ENCODE results near the gene ATP8B4.

The ATP8B4 gene

GRCh38 chr15:50064673-50065072 lies 54.4 kb downstream of the ATP8B4 start:
- Histone ChIP-seq H3K4me3 (ENCODE audit: low read depth, low read length) (no peak overlapping the region), H4K12ac (ENCODE audit: low read depth, low read length) (no peak overlapping the region), H3K36me3 (ENCODE audit: control insufficient read depth in 1 of 2, insufficient read depth in 2 of 2, low read length in 2 of 2) (no peaks in the 10 kb centered on the region), H2AK5ac (ENCODE audit: low read length) (no peak overlapping the region), H3K9me3 (ENCODE audit: insufficient read depth, low read depth, low read length) (no peaks in the 10 kb centered on the region), H4K8ac (ENCODE audit: low read depth, low read length) (no peak overlapping the region), H2AFZ (ENCODE audit: insufficient read depth, low read length, poor library complexity) (no peak overlapping the region), H3K9ac (ENCODE audit: low read length) (no peak overlapping the region), H3K14ac (ENCODE audit: low read length) (no peak overlapping the region), H2BK5ac (ENCODE audit: low read depth, low read length, poor library complexity) (no peak overlapping the region), H3K4me2 (ENCODE audit: low read length) (no peak overlapping the region), H3K27ac (ENCODE audit: low read depth, low read length) (no peak overlapping the region), H3K79me1 (ENCODE audit: low read length) (no peaks in the 10 kb centered on the region), H3K4ac (ENCODE audit: low read depth, low read length) (no peak overlapping the region), H3K4me1 (ENCODE audit: control insufficient read depth in 1 of 2, insufficient read depth in 2 of 2, low read length in 2 of 2) (no peaks in the 10 kb centered on the region), H3K18ac (ENCODE audit: low read length) (no peak overlapping the region), H3K79me2 (ENCODE audit: control insufficient read depth, insufficient read depth, low read length, poor library complexity) (no peaks in the 10 kb centered on the region), H3K27me3 (ENCODE audit: insufficient read depth, low read length) (no peaks in the 10 kb centered on the region), H2BK120ac (ENCODE audit: insufficient read depth, low read length, poor library complexity) (no peak overlapping the region), H4K91ac (ENCODE audit: low read depth, low read length) (no peak overlapping the region), H2BK12ac (ENCODE audit: low read length) (no peak overlapping the region), H3K23ac (ENCODE audit: low read length) (no peak overlapping the region)
- DNase-seq, result no peak
- WGBS (ENCODE audit: extremely low coverage, insufficient coverage, insufficient read length), result no CpG with 5 or more reads among the region's 4 CpGs

- no CpG with 5 or more reads among the region's 2 CpGs for WGBS (ENCODE audit: extremely low coverage, insufficient coverage, insufficient read length)
- Histone ChIP-seq H3K79me1 (ENCODE audit: low read length) (no peaks in the 10 kb centered on the region), H3K9ac (ENCODE audit: low read length) (no peak overlapping the region), H2BK12ac (ENCODE audit: low read length) (no peak overlapping the region), H3K4ac (ENCODE audit: low read depth, low read length) (no peak overlapping the region), H3K4me1 (ENCODE audit: control insufficient read depth in 1 of 2, insufficient read depth in 2 of 2, low read length in 2 of 2) (no peaks in the 10 kb centered on the region), H3K14ac (ENCODE audit: low read length) (no peak overlapping the region), H4K91ac (ENCODE audit: low read depth, low read length) (no peak overlapping the region), H3K4me3 (ENCODE audit: low read depth, low read length) (no peak overlapping the region), H4K8ac (ENCODE audit: low read depth, low read length) (no peak overlapping the region), H2BK120ac (ENCODE audit: insufficient read depth, low read length, poor library complexity) (no peak overlapping the region), H2BK5ac (ENCODE audit: low read depth, low read length, poor library complexity) (no peak overlapping the region), H3K36me3 (ENCODE audit: control insufficient read depth in 1 of 2, insufficient read depth in 2 of 2, low read length in 2 of 2) (no peaks in the 10 kb centered on the region), H3K4me2 (ENCODE audit: low read length) (no peak overlapping the region), H3K18ac (ENCODE audit: low read length) (no peak overlapping the region), H2AFZ (ENCODE audit: insufficient read depth, low read length, poor library complexity) (no peak overlapping the region), H3K27ac (ENCODE audit: low read depth, low read length) (no peak overlapping the region), H3K23ac (ENCODE audit: low read length) (no peak overlapping the region), H4K12ac (ENCODE audit: low read depth, low read length) (no peak overlapping the region), H2AK5ac (ENCODE audit: low read length) (no peak overlapping the region), H3K79me2 (ENCODE audit: control insufficient read depth, insufficient read depth, low read length, poor library complexity) (no peaks in the 10 kb centered on the region), H3K27me3 (ENCODE audit: insufficient read depth, low read length) (no peaks in the 10 kb centered on the region), H3K9me3 (ENCODE audit: insufficient read depth, low read depth, low read length) (no peaks in the 10 kb centered on the region)
- DNase-seq, result no peak
Observed at GRCh38 chr15:50063226-50063625, 55.8 kb downstream of the ATP8B4 start.

DNA sequence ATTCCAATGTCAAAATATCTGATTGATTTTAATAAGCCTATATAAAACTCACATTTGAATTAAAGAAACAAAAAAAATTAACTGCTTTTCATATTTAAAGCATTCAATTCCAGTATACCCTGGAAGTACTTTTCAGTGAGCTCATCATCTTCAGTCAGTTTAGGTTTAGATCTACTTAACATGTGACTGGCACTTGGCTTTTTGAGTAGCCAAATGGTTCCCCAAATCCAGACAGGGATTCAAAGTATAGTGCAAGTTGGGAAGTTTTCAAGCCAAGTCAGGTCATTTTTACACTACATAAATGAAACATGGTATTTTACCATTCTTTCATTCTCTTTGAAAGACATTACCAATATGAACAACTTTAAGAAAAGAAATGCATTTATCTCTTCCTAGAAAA lies 57.5 kb downstream of the ATP8B4 start:
- no peak overlapping the region for H2AK5ac ChIP-seq (ENCODE audit: low read length)
- H3K4ac ChIP-seq (ENCODE audit: low read depth, low read length), result no peak overlapping the region

GRCh38 chr15:50059883-50060282 lies 59.1 kb downstream of the ATP8B4 start:
- H3K27ac ChIP-seq (ENCODE audit: low read depth, low read length), result no peak overlapping the region
- H3K79me2 ChIP-seq (ENCODE audit: control insufficient read depth, insufficient read depth, low read length, poor library complexity), result no peaks in the 10 kb centered on the region
- no peak overlapping the region for H3K4me2 ChIP-seq (ENCODE audit: low read length)
- no peaks in the 10 kb centered on the region for H3K79me1 ChIP-seq (ENCODE audit: low read length)
- no peak for DNase-seq
- no peak overlapping the region for H2BK5ac ChIP-seq (ENCODE audit: low read depth, low read length, poor library complexity)
- H4K91ac ChIP-seq (ENCODE audit: low read depth, low read length), result no peak overlapping the region
- H3K27me3 ChIP-seq (ENCODE audit: insufficient read depth, low read length), result no peaks in the 10 kb centered on the region
- H3K36me3 ChIP-seq (ENCODE audit: control insufficient read depth in 1 of 2, insufficient read depth in 2 of 2, low read length in 2 of 2), result no peaks in the 10 kb centered on the region
- no CpG with 5 or more reads among the region's 5 CpGs for WGBS (ENCODE audit: extremely low coverage, insufficient coverage, insufficient read length)
- H2AK5ac ChIP-seq (ENCODE audit: low read length), result no peak overlapping the region
- H3K9me3 ChIP-seq (ENCODE audit: insufficient read depth, low read depth, low read length), result no peaks in the 10 kb centered on the region
- H3K14ac ChIP-seq (ENCODE audit: low read length), result no peak overlapping the region
- H3K18ac ChIP-seq (ENCODE audit: low read length), result no peak overlapping the region
- no peaks in the 10 kb centered on the region for H3K4me1 ChIP-seq (ENCODE audit: control insufficient read depth in 1 of 2, insufficient read depth in 2 of 2, low read length in 2 of 2)
- H2AFZ ChIP-seq (ENCODE audit: insufficient read depth, low read length, poor library complexity), result no peak overlapping the region
- H4K12ac ChIP-seq (ENCODE audit: low read depth, low read length), result no peak overlapping the region
- H4K8ac ChIP-seq (ENCODE audit: low read depth, low read length), result no peak overlapping the region
- H2BK120ac ChIP-seq (ENCODE audit: insufficient read depth, low read length, poor library complexity), result no peak overlapping the region
- H3K9ac ChIP-seq (ENCODE audit: low read length), result no peak overlapping the region
- no peak overlapping the region for H3K4me3 ChIP-seq (ENCODE audit: low read depth, low read length)
- no peak overlapping the region for H3K23ac ChIP-seq (ENCODE audit: low read length)
- no peak overlapping the region for H3K4ac ChIP-seq (ENCODE audit: low read depth, low read length)
- no peak overlapping the region for H2BK12ac ChIP-seq (ENCODE audit: low read length)

More for the DNA sequence above, 57.5 kb downstream of the ATP8B4 start:
- H3K4me2 ChIP-seq (ENCODE audit: low read length), result no peak overlapping the region
- H3K79me2 ChIP-seq (ENCODE audit: control insufficient read depth, insufficient read depth, low read length, poor library complexity), result no peaks in the 10 kb centered on the region
- no peaks in the 10 kb centered on the region for H3K36me3 ChIP-seq (ENCODE audit: control insufficient read depth in 1 of 2, insufficient read depth in 2 of 2, low read length in 2 of 2)
- H4K91ac ChIP-seq (ENCODE audit: low read depth, low read length), result no peak overlapping the region
- H3K27ac ChIP-seq (ENCODE audit: low read depth, low read length), result no peak overlapping the region
- no peak overlapping the region for H2AFZ ChIP-seq (ENCODE audit: insufficient read depth, low read length, poor library complexity)
- no peak overlapping the region for H3K23ac ChIP-seq (ENCODE audit: low read length)
- no peaks in the 10 kb centered on the region for H3K27me3 ChIP-seq (ENCODE audit: insufficient read depth, low read length)
- no peak overlapping the region for H4K8ac ChIP-seq (ENCODE audit: low read depth, low read length)
- DNase-seq, result no peak
- H3K4me3 ChIP-seq (ENCODE audit: low read depth, low read length), result no peak overlapping the region
- no peak overlapping the region for H2BK120ac ChIP-seq (ENCODE audit: insufficient read depth, low read length, poor library complexity)
- no peak overlapping the region for H2BK5ac ChIP-seq (ENCODE audit: low read depth, low read length, poor library complexity)
- H3K18ac ChIP-seq (ENCODE audit: low read length), result no peak overlapping the region
- no peaks in the 10 kb centered on the region for H3K79me1 ChIP-seq (ENCODE audit: low read length)
- H3K14ac ChIP-seq (ENCODE audit: low read length), result no peak overlapping the region
- H3K9me3 ChIP-seq (ENCODE audit: insufficient read depth, low read depth, low read length), result no peaks in the 10 kb centered on the region
- no peaks in the 10 kb centered on the region for H3K4me1 ChIP-seq (ENCODE audit: control insufficient read depth in 1 of 2, insufficient read depth in 2 of 2, low read length in 2 of 2)
- H3K9ac ChIP-seq (ENCODE audit: low read length), result no peak overlapping the region
- H2BK12ac ChIP-seq (ENCODE audit: low read length), result no peak overlapping the region
- H4K12ac ChIP-seq (ENCODE audit: low read depth, low read length), result no peak overlapping the region
